Right atrium auricular region (tissue), 2 donors: ENCODE results near the gene PAX5. TPM values are rescaled to one million over a fixed set of nuclear protein-coding genes. Genes with fewer than 3 reads are reported as not detected.

Source experiments
- DNase-seq: peaks from one replicate; pipeline ENCODE4 v3.0.0-alpha.2; 2019; ENCODE audit warnings: low spot score
- H3K27ac ChIP-seq, 2 donors: fragments of 200-600 bp; sonication (generic); 1 replicate in 1 of 2; 2 replicates in 1 of 2; pipeline ENCODE4 v1.5.1; 2016 to 2019
- H3K27me3 ChIP-seq, 2 donors: fragments of 200-600 bp; sonication (generic); one replicate each; pipeline versions ENCODE4 v1.5.1 to v1.6.0; 2017 to 2019
- H3K36me3 ChIP-seq: fragments of 200-600 bp; sonication (generic); one replicate; pipeline ENCODE4 v1.5.1; 2016
- H3K4me1 ChIP-seq, 2 donors: fragments of 200-600 bp; sonication (generic); one replicate each; pipeline versions ENCODE4 v1.5.1 to v1.6.0; 2017 to 2019
- H3K4me3 ChIP-seq, 2 donors: fragments of 200-600 bp; sonication (generic); 1 replicate in 1 of 2; 2 replicates in 1 of 2; pipeline ENCODE4 v1.5.1; 2017 to 2019; ENCODE audit warnings: mild to moderate bottlenecking in 1 of 2, moderate library complexity in 1 of 2
- H3K9me3 ChIP-seq, 2 donors: fragments of 200-600 bp; sonication (generic); one replicate each; pipeline ENCODE4 v1.5.1; 2019
- total RNA-seq, 2 donors: library from RNA; depleted of rRNA; stranded (reverse); fragments of >200 nt; gene quantifications; one replicate each; pipeline ENCODE4 v1.1.0, GENCODE V29; 2016
- TF ChIP-seq, protein P1 (sequence below), 2 donors: fragments of 200-600 bp; sonication (generic); IDR thresholded peaks; one replicate each; pipeline ENCODE4 v1.5.1; 2019; ENCODE audit warnings: antibody characterized with exemption in 2 of 2

Gene PAX5
- total RNA-seq, 2 donors from 2014 or later = 0.59 TPM; not detected in 1

DNA sequence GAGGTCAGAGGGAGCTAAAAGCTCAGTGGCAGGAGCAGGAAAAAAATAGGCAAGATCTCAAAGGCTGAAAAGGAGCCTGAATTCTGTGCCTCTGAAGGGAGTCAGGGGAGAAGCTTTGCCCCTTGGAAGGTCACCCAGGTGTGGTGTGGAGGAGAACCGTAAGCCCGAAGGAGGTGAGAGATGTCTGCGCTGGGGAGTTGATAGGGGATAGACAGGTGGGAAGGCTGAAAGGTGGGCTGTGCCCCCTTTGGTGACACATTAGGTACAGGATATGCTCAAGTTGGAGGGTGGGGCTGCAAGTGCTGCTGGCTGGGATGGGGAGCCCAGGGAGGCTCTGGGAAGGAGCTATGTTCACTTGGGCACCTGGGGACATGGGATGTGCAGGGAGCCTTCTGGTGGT, 217.7 kb downstream of the PAX5 start:
- no peak overlapping the region for H3K27ac ChIP-seq
- H3K27me3 ChIP-seq = no peaks in the 10 kb centered on the region
- TF ChIP-seq, protein P1, sequence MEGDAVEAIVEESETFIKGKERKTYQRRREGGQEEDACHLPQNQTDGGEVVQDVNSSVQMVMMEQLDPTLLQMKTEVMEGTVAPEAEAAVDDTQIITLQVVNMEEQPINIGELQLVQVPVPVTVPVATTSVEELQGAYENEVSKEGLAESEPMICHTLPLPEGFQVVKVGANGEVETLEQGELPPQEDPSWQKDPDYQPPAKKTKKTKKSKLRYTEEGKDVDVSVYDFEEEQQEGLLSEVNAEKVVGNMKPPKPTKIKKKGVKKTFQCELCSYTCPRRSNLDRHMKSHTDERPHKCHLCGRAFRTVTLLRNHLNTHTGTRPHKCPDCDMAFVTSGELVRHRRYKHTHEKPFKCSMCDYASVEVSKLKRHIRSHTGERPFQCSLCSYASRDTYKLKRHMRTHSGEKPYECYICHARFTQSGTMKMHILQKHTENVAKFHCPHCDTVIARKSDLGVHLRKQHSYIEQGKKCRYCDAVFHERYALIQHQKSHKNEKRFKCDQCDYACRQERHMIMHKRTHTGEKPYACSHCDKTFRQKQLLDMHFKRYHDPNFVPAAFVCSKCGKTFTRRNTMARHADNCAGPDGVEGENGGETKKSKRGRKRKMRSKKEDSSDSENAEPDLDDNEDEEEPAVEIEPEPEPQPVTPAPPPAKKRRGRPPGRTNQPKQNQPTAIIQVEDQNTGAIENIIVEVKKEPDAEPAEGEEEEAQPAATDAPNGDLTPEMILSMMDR (IDR thresholded peaks at IDR 0.05) = no peak

DNA sequence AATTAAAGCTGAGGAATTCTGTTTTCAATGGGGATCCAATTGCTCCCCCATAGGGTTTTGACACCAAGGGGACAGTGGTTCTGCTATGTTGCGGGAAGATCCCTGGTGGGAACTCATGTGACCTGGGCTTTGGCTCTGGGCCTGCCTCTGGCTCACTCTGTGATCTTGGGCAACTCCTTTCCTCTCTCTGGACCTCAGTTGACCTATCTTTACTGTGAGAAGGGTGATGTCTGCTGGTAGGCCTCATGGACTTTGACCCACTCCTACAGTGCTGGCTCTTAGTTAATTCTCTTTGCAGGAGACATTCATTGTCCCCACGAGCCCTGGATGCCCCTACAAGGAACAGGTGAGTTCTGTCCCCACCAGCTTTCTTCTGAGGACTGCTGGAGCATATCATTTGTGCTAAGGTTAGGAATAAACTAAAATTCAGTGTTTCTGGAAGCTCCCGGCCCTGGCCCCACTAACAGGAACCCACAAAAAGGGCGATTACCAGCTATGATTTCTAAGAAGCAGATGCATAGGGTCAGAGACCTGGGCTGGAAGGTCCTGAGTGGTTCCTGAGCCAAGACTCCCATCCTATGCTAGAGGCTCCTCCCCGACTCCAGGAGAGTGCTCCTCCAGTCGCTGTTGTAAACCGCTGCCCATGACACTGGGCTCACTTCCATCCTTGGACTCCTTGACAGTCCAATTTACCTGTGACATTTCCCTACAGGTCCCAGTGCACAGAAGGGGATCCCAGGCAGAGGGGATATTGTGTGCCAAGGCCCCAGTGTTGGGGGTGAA, 218.3 kb downstream of the PAX5 start:
- Histone ChIP-seq H3K9me3 (peaks cover 0 to 4% of the 10 kb centered on the region in 2 donors), H3K36me3 (no peaks in the 10 kb centered on the region), H3K4me3 (no peak overlapping the region), H3K27me3 (no peaks in the 10 kb centered on the region), H3K27ac (no peak overlapping the region), H3K4me1 (peaks cover 0 to 12% of the 10 kb centered on the region in 2 donors)
- TF ChIP-seq, protein P1 (IDR thresholded peaks at IDR 0.05) = no peak
- DNase-seq = no peak

More for the DNA sequence above, 217.7 kb downstream of the PAX5 start:
- Histone ChIP-seq H3K4me1 (peaks cover 0 to 12% of the 10 kb centered on the region in 2 donors), H3K4me3 (no peak overlapping the region), H3K9me3 (peaks cover 0 to 4% of the 10 kb centered on the region in 2 donors), H3K36me3 (no peaks in the 10 kb centered on the region)
- DNase-seq = no peak

DNA sequence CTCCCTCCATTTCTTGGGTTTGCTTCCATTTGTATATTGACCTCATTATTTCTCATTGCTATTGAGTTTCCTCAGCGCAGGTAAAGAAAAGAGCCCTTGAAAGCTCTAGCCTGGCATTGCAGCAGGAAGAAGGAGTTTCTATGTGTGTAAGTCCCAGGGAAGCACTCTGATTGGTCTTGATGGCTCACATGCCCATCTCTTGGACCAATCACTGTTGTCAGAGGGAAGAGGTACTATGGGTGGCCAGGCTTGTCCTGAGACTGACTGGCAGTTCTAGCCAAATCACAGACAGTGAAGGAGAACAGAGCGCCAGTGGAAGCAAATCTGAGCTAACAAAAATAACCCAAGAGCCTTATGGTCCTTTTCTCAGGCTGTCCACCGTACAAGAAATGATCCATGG, 219.0 kb downstream of the PAX5 start:
- no peaks in the 10 kb centered on the region for H3K36me3 ChIP-seq
- TF ChIP-seq, protein P1 (IDR thresholded peaks at IDR 0.05) = no peak
- H3K4me1 ChIP-seq = peaks cover 0 to 12% of the 10 kb centered on the region in 2 donors
- no peak overlapping the region for H3K4me3 ChIP-seq
- no peak for DNase-seq
- no peak overlapping the region for H3K27ac ChIP-seq
- no peaks in the 10 kb centered on the region for H3K27me3 ChIP-seq
- H3K9me3 ChIP-seq = peaks cover 0 to 4% of the 10 kb centered on the region in 2 donors

DNA sequence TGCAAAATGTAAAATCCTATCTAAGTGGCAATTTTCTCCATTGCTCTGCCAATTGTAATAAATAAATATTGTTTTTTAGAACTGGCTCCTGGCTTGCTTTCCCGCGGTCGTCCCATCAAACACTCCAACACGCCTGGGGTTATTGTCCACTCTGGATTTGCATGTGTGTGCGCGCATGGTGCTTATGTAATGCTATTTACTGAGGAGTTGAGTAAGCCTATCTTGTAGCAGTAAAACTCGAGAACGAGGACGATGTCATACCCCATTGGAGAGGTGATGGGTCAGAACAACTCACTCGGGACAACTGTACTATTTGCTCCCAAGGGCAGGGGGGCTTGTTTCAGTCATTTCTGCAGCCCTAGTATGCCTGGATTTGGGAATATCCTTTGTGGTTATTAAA, 220.9 kb downstream of the PAX5 start:
- H3K27me3 ChIP-seq = no peaks in the 10 kb centered on the region
- H3K4me3 ChIP-seq = no peak overlapping the region
- DNase-seq = no peak
- no peak overlapping the region for H3K27ac ChIP-seq
- peaks cover 0 to 4% of the 10 kb centered on the region in 2 donors for H3K9me3 ChIP-seq
- TF ChIP-seq, protein P1 (IDR thresholded peaks at IDR 0.05) = no peak
- H3K4me1 ChIP-seq = peaks cover 0 to 4% of the 10 kb centered on the region in 2 donors
- H3K36me3 ChIP-seq = no peaks in the 10 kb centered on the region

DNA sequence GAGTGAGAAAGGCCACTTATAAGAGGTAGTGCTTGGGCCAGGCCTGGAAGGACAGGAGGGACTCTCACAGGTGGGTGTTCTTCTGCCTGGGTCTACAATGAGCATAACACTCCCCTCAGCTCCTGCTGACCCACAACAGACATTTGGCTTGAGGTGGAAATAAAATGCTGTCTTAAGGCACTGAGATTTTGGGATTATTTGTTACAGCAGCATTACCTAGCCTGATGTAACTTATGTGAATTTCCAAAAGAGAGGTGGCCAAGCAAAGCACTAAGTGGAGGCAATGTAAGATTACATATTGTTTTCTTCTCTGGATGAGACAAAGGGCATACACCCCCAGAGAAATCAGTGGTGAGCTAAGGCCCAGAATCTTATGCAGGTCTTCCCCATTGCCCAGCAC, 221.5 kb downstream of the PAX5 start:
- H3K36me3 ChIP-seq = no peaks in the 10 kb centered on the region
- TF ChIP-seq, protein P1 (IDR thresholded peaks at IDR 0.05) = no peak

More for the DNA sequence above, 221.5 kb downstream of the PAX5 start:
- Histone ChIP-seq H3K4me1 (no peaks in the 10 kb centered on the region), H3K27ac (no peak overlapping the region), H3K27me3 (no peaks in the 10 kb centered on the region), H3K4me3 (no peak overlapping the region), H3K9me3 (peaks cover 0 to 4% of the 10 kb centered on the region in 2 donors)
- no peak for DNase-seq
